Measurements from ENCODE around the gene CHN2.

The CHN2 gene

DNA sequence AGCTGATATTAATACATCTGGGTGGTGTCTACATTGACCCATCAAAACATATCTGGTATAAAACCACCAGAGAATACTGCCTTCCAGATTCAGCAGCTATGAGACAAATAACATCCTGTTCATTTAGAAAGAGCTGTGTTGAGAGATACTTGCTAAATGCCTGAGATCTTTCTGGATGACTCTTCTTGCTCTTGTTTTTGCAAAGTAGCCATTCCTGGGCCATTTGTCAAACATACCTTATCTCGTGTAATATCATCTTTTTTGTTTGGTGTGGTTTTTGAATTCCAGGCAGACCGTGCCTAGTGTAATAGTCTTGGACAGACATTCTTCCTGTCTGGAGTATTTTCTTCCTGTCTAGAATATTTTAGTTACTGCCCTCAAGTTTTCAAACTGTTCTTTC is 294.4 kb downstream of the CHN2 start:
- Histone ChIP-seq H3K27me3 (replicated peaks; ENCODE audit: control insufficient read depth, insufficient read depth, low read length, poor library complexity, severe bottlenecking) (no peaks in the 10 kb centered on the region), H3K4me1 (ENCODE audit: control insufficient read depth, insufficient read depth, low read length, poor library complexity, severe bottlenecking) (no peaks in the 10 kb centered on the region), H3K27ac (ENCODE audit: insufficient read depth, low read length, poor library complexity, severe bottlenecking) (no peak overlapping the region), H3K36me3 (ENCODE audit: control insufficient read depth, insufficient read depth, low read length) (no peaks in the 10 kb centered on the region), H3K9me3 (ENCODE audit: control insufficient read depth, low read length) (no peaks in the 10 kb centered on the region), H3K4me3 (ENCODE audit: insufficient read depth, low read depth, low read length, poor library complexity, severe bottlenecking) (no peak overlapping the region)
- no peak for DNase-seq

DNA sequence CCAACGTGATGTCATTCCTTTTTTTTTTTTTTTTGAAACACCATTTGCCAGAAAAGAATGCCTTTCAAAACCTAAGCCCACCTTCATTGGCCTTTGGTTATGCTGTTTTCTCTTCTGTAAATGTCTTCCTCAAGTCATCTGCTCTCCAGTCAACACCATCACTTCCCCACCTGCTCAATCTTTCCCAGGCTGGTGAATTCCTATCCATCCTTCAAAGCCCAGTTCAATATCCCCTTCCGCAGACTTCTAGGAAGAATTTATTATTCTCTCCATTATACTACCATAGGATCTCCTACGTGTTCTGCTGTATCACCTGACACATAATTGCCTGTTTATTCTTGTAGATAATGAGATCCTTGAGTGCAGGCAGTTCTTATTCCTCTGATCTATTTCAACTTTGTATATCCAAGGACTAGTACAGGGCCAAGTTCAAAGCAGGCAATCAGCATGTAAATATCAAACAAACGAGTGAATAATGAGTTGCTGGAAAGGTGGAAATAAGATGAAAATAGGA is 295.6 kb downstream of the CHN2 start:
- no peaks in the 10 kb centered on the region for H3K27me3 ChIP-seq (replicated peaks; ENCODE audit: control insufficient read depth, insufficient read depth, low read length, poor library complexity, severe bottlenecking)
- no peak overlapping the region for H3K4me3 ChIP-seq (ENCODE audit: insufficient read depth, low read depth, low read length, poor library complexity, severe bottlenecking)
- H3K36me3 ChIP-seq (ENCODE audit: control insufficient read depth, insufficient read depth, low read length): no peaks in the 10 kb centered on the region
- no peak for DNase-seq
- H3K27ac ChIP-seq (ENCODE audit: insufficient read depth, low read length, poor library complexity, severe bottlenecking): no peak overlapping the region
- no peaks in the 10 kb centered on the region for H3K4me1 ChIP-seq (ENCODE audit: control insufficient read depth, insufficient read depth, low read length, poor library complexity, severe bottlenecking)
- H3K9me3 ChIP-seq (ENCODE audit: control insufficient read depth, low read length): no peaks in the 10 kb centered on the region

DNA sequence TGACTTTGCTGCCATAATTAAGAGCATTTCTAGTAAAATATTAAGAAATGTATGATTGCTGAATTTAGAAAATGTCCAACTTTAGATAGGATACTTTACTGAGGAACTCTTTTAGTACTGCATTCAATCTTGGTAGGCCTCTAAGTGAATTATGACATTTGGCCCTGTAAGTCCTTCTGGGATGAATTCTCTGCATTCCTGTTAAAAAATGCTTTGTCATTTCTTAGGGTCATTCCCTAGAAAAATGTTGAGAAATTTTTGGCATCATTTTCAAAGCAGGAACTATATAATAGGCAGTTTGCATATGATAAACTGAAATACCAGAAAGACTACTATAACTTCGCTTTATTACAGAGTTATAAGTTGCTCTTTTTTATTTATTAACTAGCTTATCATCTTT is 299.8 kb downstream of the CHN2 start:
- Histone ChIP-seq H3K27ac (ENCODE audit: insufficient read depth, low read length, poor library complexity, severe bottlenecking) (no peak overlapping the region), H3K9me3 (ENCODE audit: control insufficient read depth, low read length) (no peaks in the 10 kb centered on the region), H3K4me3 (ENCODE audit: insufficient read depth, low read depth, low read length, poor library complexity, severe bottlenecking) (no peak overlapping the region), H3K36me3 (ENCODE audit: control insufficient read depth, insufficient read depth, low read length) (no peaks in the 10 kb centered on the region), H3K27me3 (replicated peaks; ENCODE audit: control insufficient read depth, insufficient read depth, low read length, poor library complexity, severe bottlenecking) (no peaks in the 10 kb centered on the region), H3K4me1 (ENCODE audit: control insufficient read depth, insufficient read depth, low read length, poor library complexity, severe bottlenecking) (no peaks in the 10 kb centered on the region)
- DNase-seq: no peak

DNA sequence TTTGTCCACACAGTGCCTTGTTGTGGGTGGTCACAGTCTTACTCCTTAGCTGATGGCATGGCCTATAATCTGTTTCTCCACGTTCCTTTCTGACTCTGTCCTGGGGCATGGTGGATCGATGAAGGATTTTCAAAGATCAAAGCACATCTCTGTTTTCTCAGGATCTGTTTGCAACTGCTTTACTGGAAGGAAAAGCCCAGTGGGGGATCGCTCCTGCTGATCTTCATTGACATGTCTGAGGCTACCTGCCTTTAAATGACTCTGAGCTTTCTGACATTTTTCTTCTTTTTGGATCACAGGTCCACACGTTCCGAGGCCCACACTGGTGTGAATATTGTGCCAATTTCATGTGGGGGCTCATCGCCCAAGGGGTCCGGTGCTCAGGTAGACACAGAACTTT is 301.1 kb downstream of the CHN2 start:
- H3K4me3 ChIP-seq (ENCODE audit: insufficient read depth, low read depth, low read length, poor library complexity, severe bottlenecking): no peak overlapping the region
- no peaks in the 10 kb centered on the region for H3K4me1 ChIP-seq (ENCODE audit: control insufficient read depth, insufficient read depth, low read length, poor library complexity, severe bottlenecking)
- H3K27me3 ChIP-seq (replicated peaks; ENCODE audit: control insufficient read depth, insufficient read depth, low read length, poor library complexity, severe bottlenecking): no peaks in the 10 kb centered on the region
- DNase-seq: no peak
- H3K36me3 ChIP-seq (ENCODE audit: control insufficient read depth, insufficient read depth, low read length): no peaks in the 10 kb centered on the region
- no peak overlapping the region for H3K27ac ChIP-seq (ENCODE audit: insufficient read depth, low read length, poor library complexity, severe bottlenecking)
- no peaks in the 10 kb centered on the region for H3K9me3 ChIP-seq (ENCODE audit: control insufficient read depth, low read length)

DNA sequence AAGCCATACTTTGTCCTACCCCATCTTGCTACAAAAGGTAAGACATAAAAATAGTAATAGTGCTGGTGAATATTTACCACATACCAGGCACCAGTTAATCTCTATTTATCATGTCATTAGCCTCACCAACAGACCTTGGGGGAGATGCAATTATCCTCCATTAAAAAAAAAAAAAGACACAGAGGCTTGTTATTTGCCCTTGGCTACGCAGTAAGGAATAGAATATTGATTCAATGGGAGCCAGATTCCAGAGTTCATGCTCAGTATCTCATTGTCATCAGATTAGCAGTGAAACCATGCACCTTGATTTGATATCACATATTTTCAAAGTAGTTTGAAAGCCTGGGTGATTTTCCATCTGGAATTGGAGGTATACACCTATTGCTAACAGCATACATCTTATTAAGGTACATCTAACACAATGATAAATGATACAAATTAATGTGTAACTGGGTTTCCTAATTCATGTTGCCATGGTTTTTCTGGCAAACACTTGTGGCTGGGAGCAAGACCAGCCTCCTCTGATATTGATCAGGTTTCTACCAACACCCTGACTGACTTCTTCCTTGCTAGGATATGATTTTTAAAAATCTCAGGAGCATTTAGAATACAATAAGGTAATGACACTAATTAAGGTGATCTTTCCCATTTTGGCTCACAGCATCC is 301.9 kb downstream of the CHN2 start:
- DNase-seq: no peak
- no peak overlapping the region for H3K27ac ChIP-seq (ENCODE audit: insufficient read depth, low read length, poor library complexity, severe bottlenecking)
- H3K9me3 ChIP-seq (ENCODE audit: control insufficient read depth, low read length): no peaks in the 10 kb centered on the region
- H3K36me3 ChIP-seq (ENCODE audit: control insufficient read depth, insufficient read depth, low read length): no peaks in the 10 kb centered on the region
- H3K4me3 ChIP-seq (ENCODE audit: insufficient read depth, low read depth, low read length, poor library complexity, severe bottlenecking): no peak overlapping the region
- no peaks in the 10 kb centered on the region for H3K4me1 ChIP-seq (ENCODE audit: control insufficient read depth, insufficient read depth, low read length, poor library complexity, severe bottlenecking)
- no peaks in the 10 kb centered on the region for H3K27me3 ChIP-seq (replicated peaks; ENCODE audit: control insufficient read depth, insufficient read depth, low read length, poor library complexity, severe bottlenecking)

DNA sequence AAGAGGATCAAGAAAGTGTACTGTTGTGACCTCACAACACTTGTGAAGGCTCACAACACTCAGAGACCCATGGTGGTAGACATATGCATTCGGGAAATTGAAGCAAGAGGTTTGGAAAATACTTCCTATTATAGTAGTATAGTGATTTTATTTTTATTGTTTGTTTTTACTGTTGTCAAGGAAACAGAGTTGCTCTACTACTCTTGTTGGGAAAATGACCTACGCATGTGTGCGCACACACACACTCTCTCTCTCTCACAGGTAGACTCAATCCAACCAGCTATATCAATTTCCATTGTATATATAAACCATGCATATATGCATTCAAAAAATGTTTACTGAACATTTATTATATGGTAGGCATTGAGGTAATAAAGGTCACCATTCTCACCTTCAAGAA is 305.4 kb downstream of the CHN2 start:
- Histone ChIP-seq H3K27me3 (replicated peaks; ENCODE audit: control insufficient read depth, insufficient read depth, low read length, poor library complexity, severe bottlenecking) (no peaks in the 10 kb centered on the region), H3K9me3 (ENCODE audit: control insufficient read depth, low read length) (no peaks in the 10 kb centered on the region), H3K27ac (ENCODE audit: insufficient read depth, low read length, poor library complexity, severe bottlenecking) (no peak overlapping the region), H3K4me1 (ENCODE audit: control insufficient read depth, insufficient read depth, low read length, poor library complexity, severe bottlenecking) (no peaks in the 10 kb centered on the region), H3K4me3 (ENCODE audit: insufficient read depth, low read depth, low read length, poor library complexity, severe bottlenecking) (no peak overlapping the region), H3K36me3 (ENCODE audit: control insufficient read depth, insufficient read depth, low read length) (no peaks in the 10 kb centered on the region)
- DNase-seq: no peak

DNA sequence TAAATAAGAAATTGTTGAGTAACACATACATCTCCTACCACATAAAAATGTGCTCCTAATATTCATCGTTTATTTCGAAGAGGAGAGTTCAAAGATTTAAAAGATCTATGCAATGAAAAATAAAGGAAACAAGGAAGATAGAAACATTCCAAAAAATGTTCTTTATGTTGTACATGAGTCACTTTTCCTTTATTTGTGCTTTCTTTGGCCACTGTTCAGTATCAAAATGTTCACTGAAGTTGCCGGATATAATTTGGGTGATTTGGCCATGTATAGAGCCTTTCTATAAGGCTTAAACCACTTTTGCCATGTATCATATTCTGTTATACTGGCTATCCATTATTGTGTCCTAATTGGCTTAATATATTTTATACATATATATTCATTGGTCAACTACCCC is 306.1 kb downstream of the CHN2 start:
- Histone ChIP-seq H3K9me3 (ENCODE audit: control insufficient read depth, low read length) (no peaks in the 10 kb centered on the region), H3K4me3 (ENCODE audit: insufficient read depth, low read depth, low read length, poor library complexity, severe bottlenecking) (no peak overlapping the region), H3K4me1 (ENCODE audit: control insufficient read depth, insufficient read depth, low read length, poor library complexity, severe bottlenecking) (no peaks in the 10 kb centered on the region), H3K27me3 (replicated peaks; ENCODE audit: control insufficient read depth, insufficient read depth, low read length, poor library complexity, severe bottlenecking) (no peaks in the 10 kb centered on the region), H3K27ac (ENCODE audit: insufficient read depth, low read length, poor library complexity, severe bottlenecking) (no peak overlapping the region), H3K36me3 (ENCODE audit: control insufficient read depth, insufficient read depth, low read length) (no peaks in the 10 kb centered on the region)
- no peak for DNase-seq

DNA sequence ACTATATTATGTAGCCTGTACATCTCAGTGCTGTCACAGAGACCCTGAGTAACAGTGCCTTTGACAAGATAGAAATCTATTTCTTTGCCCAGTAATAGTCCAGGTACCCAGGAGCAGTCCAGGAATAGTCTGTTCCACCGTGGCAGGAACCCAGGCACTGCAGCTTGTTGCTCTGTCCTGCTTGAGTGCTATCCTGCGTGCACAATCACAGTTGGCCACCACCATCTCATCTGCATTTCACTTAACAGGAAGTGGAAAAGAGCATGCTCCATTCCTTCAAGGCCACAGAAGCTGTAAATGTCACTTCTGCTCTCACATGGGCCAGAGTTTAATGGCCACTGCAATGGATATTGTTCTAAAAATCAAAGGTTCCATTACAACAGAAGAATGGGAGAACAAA is 307.6 kb downstream of the CHN2 start:
- H3K4me3 ChIP-seq (ENCODE audit: insufficient read depth, low read depth, low read length, poor library complexity, severe bottlenecking): no peak overlapping the region
- no peak for DNase-seq
- H3K9me3 ChIP-seq (ENCODE audit: control insufficient read depth, low read length): no peaks in the 10 kb centered on the region
- H3K27ac ChIP-seq (ENCODE audit: insufficient read depth, low read length, poor library complexity, severe bottlenecking): no peak overlapping the region
- no peaks in the 10 kb centered on the region for H3K4me1 ChIP-seq (ENCODE audit: control insufficient read depth, insufficient read depth, low read length, poor library complexity, severe bottlenecking)
- no peaks in the 10 kb centered on the region for H3K36me3 ChIP-seq (ENCODE audit: control insufficient read depth, insufficient read depth, low read length)
- no peaks in the 10 kb centered on the region for H3K27me3 ChIP-seq (replicated peaks; ENCODE audit: control insufficient read depth, insufficient read depth, low read length, poor library complexity, severe bottlenecking)

DNA sequence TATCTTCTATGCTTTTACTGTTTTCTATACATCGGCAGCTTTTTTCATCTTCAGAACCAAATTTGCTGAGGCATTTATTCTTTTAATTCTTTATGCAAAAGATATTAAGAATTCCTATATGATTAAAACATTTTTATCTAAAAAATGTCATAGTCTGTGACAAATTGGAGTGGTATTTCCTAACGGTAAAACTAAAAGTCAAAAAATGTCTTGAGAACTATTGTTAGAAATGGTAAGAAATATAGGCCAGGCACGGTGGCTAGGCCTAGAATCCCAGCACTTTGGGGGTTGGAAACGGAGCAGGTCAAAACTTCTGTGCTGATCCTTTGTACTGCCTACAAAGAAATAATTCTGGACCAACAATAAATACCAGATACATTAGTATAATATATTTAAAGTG is 311.4 kb downstream of the CHN2 start:
- H3K27ac ChIP-seq (ENCODE audit: insufficient read depth, low read length, poor library complexity, severe bottlenecking): no peak overlapping the region
- H3K4me3 ChIP-seq (ENCODE audit: insufficient read depth, low read depth, low read length, poor library complexity, severe bottlenecking): no peak overlapping the region
- no peaks in the 10 kb centered on the region for H3K4me1 ChIP-seq (ENCODE audit: control insufficient read depth, insufficient read depth, low read length, poor library complexity, severe bottlenecking)
- no peaks in the 10 kb centered on the region for H3K36me3 ChIP-seq (ENCODE audit: control insufficient read depth, insufficient read depth, low read length)
- H3K27me3 ChIP-seq (replicated peaks; ENCODE audit: control insufficient read depth, insufficient read depth, low read length, poor library complexity, severe bottlenecking): no peaks in the 10 kb centered on the region
- no peaks in the 10 kb centered on the region for H3K9me3 ChIP-seq (ENCODE audit: control insufficient read depth, low read length)
- no peak for DNase-seq

DNA sequence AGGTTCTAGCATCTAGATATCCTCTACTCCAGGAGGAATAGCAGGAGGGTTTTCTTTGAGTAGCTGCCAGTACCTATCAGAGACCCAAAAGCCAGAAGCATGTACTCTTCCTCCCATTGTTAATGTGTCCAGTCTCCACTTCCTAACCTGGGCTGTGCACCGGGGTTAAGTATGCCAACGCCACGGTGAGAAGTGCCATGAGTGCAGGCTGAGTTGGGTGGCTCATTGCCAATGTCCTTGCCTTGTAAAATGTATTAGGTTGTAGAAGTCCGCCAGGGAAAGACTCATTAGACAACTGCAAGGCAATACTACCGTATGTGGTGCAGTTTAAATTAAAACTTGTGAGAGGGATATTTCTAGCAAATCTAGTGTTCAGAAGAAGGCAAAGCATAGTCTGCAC is 314.0 kb downstream of the CHN2 start:
- Histone ChIP-seq H3K27me3 (replicated peaks; ENCODE audit: control insufficient read depth, insufficient read depth, low read length, poor library complexity, severe bottlenecking) (no peaks in the 10 kb centered on the region), H3K27ac (ENCODE audit: insufficient read depth, low read length, poor library complexity, severe bottlenecking) (no peak overlapping the region), H3K9me3 (ENCODE audit: control insufficient read depth, low read length) (no peaks in the 10 kb centered on the region), H3K36me3 (ENCODE audit: control insufficient read depth, insufficient read depth, low read length) (no peaks in the 10 kb centered on the region), H3K4me3 (ENCODE audit: insufficient read depth, low read depth, low read length, poor library complexity, severe bottlenecking) (no peak overlapping the region), H3K4me1 (ENCODE audit: control insufficient read depth, insufficient read depth, low read length, poor library complexity, severe bottlenecking) (no peaks in the 10 kb centered on the region)
- DNase-seq: no peak

Data from effector memory CD4-positive, alpha-beta T cell (primary cell).